Fibroblast of skin of left biceps (primary cell): ENCODE results near the gene RANBP1.

Experiments
- DNase-seq, 2 experiments: peaks; one replicate each; pipeline ENCODE4 v3.0.0-alpha.2; 2013; ENCODE audit warnings: low read depth in 2 of 2

RANBP1 gene

DNA sequence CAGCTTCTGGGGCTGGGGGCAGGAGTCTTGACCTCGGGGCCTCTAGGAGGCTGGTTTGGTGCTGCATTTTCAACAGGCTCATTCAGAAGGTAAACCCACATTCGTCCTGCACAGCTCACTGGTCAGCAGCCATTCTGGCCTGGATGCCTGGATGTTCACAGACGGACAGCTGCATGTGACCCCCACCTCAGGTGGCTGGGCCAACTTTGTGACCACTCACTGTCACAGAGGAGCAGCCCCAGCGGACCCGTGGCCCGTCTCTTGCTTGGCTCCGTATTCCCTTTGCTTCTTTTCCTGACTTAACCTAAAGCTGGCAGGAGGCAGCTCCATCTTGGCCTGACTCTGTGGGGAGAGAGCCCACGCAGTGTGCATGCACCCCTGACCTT is 27.6 kb upstream of the RANBP1 start:
- DNase-seq: no peak

DNA sequence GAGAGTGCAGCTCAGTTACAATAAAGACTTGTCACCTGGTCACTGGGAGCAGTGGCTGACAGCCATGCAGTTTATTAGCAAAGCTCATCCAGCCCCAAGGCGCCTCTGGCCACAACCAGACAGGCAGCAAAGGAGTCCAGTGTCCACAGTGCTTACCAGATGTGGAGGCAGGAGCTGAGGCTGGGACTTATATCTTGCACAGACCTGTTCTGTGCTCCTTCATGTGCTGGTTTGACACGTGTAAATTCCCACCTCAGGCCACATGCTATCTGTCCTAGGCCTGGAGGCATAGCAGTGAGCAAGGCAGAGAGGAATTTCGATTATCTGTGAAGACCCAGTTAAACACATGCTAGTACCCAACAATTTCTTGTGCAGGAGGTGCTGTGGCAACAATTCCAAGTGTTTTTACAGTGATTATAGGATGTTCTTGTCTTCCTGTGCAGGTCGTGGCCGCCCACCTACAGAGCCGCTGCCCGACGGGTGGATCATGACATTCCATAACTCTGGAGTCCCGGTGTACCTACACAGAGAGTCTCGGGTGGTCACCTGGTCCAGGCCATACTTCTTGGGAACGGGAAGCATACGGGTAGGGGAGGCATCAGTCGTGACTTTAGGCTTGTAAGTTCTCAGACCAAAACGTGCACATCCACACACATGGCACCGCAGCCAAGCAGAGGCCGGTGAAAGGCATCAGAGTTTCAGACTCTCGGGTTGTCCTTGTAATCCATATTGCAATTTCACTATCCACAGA is 26.5 kb upstream of the RANBP1 start:
- no peak for DNase-seq

DNA sequence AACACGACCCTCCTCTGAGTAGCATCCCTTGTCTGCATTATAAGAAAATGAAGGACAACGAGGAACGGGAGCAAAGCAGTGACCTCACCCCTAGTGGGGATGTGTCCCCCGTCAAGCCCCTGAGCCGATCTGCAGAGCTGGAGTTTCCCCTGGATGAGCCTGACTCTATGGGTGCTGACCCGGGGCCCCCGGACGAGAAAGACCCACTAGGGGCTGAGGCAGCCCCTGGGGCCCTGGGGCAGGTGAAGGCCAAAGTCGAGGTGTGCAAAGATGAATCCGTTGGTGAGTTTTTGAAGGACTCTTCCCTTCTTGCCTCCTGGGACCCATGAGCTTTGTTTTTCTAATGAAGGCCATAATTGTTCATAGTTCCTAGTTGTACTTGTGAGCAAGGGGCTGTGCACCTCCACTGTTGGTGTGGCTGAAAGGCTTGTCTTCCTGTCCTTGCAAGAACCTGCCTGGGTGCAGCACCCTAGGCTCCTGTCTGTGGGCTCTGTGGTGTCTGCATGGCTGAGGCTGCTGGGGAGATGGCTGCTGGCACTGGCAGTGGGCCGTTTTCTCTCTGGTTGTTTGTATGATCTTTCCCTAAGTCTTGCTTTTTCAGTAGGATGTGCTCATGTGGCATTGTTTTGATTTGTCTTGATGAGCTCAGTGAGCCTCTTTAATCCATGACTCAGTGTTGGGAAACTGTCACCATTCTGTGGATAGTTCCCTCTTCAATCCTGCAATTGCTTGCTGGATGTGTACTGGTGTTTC is 25.8 kb upstream of the RANBP1 start:
- no peak for DNase-seq

DNA sequence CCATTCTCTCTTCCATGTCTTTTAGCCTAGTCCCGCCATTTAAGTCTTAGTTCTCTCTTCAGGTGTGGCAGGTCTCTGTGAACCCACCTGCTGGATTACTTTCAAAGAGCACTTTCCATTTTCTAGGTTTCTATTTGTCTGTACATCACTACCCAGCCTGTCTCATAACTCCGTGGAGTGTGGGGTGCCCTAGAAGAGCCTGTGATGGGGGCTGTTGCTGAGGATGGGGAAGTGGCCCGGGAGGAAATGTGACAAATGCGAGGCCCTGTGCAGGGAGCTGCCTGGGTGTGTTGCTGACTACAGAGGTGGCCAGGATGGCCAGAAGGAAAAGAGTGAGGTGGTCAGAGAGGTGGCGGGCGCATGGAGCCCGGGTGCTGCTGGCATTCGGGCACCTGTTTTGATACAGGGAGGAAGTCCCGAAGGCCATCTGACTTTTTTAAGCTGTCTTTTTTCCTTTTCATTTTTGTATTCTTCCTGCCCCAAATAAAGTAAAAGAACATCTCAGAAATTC is 25.1 kb upstream of the RANBP1 start:
- DNase-seq: no peak

DNA sequence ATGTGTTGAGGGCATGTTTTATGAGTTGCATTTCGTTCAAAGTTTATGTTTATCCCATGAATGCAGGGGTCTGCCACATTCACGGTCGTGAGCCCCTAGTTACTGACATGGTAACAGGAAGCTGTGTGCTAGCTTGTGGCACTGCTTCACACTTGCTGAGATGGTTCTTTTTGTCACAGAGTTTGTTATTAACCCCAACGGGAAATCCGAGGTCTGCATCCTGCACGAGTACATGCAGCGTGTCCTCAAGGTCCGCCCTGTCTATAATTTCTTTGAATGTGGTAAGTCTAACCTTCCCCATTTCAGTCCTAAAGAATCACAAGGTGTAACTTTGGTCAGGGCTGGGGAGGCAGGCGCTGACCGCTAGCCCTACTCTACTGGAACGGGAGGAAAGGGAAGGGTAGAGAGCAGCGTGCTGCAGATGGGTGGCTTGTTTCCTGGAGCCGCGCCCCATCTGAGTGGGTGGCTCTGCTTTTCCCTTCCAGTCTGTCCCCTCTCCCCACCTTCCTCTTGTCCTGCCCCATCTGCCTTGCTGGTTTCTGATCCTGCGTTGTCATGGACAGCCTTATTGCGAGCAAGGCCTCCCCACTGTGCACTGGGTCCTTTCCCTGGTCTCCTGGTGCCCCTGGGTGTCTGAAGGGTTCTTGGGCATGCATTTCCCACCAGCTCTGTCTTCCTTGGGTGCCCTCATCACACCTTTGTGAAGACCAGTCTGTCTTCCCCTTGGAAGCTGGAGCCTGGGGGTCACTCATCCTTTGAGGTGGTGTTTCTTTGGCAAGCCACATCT is 24.0 kb upstream of the RANBP1 start:
- DNase-seq: no peak

DNA sequence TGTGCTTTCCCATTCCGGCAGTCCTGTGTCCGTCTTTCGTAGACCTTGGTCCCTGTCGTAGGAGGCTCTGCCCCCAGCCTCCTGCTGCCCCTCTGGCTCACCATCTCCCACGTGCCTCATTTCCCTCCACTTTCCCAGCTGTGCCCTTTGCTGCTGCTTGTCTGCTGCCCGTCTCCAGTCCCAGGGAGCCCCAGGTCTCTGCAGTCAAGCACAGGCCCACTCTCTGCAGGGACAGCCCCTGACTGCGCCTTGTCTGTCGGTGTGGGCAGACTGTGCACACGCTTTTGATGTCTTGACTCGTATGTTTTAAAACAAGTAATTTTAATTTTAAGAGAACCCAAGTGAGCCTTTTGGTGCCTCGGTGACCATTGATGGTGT is 23.4 kb upstream of the RANBP1 start:
- DNase-seq: no peak

DNA sequence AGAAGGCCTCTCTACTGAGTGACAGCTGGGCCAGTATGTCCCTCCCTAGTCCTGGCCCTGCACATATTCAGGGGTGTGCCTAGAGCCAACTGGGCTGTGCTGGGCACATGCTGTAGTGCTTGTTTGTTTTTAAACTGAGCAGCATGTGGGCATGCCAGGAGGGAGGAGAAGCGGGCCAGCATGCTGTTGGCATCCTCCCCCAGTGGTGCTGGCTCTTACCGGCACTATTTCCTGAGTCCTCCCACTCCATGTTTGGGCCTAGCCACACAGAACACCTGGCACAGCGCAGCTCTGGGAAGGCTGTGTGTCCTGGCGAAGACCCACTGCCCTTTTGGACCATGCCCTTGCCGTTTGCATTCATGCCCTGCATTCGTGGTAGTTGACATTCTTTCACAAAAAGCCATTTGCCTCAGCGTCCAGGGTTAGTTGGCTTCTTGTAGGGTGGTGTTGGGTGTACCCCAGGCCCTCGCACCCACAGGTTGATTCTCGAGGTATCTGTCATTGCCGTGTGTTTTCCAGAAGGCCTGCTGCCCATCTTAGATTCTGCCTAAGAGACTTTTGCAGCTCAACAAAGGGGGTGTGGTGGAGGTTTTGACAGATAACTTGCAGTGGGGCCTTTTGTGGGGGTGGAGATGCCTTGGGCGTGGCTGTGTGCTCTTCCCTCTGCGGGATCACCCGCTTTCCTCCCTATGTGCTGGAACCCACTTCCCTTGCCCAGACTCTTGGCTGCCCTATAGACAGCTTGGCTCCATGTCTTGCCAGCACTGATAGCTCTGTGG is 22.3 kb upstream of the RANBP1 start:
- no peak for DNase-seq

DNA sequence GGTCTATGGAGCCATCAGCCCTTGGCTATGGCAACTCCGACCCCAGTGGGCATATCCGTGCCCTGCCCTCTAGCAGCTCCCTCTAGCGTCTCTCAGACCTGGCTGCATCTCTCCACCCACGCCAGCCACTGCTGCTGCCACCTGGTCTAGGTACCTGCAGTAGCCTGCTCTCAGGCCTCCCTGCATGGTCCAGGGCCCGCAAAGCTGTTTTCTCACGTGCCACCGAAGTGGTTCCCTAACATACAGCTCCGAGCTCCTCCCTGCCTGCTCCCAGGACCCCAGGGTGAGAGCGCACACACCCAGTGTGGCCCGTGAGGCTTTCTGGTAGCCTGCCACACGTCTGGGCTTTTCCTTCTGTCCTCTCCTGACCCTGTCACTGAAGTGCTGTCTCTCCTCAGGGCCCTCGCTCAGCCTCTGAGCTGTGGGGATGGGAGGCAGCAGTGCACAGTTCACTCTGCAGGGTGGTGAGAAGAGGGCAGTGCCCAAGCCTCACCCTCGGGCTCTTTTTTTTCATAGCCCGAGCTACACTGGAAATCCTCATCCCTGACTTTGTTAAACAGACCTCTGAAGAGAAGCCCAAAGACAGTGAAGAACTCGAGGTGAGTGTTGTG is 21.6 kb upstream of the RANBP1 start:
- no peak for DNase-seq

DNA sequence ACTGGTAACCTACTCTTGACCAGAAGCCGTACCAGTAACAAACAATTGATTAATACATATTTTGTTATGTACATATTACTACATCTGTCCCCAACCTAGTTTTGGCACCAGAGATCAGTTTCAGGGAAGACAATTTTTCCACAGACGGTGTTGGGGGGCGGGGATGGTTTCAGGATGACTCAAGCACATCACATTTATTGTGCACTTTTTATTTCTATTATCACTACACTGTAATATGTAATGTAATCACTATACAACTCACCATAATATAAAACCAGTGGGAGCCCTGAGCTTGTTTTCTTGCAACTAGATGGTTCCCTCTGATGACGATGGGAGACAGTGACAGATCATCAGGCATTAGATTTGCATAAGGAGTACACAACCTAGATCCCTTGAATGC is 20.4 kb upstream of the RANBP1 start:
- DNase-seq: no peak

DNA sequence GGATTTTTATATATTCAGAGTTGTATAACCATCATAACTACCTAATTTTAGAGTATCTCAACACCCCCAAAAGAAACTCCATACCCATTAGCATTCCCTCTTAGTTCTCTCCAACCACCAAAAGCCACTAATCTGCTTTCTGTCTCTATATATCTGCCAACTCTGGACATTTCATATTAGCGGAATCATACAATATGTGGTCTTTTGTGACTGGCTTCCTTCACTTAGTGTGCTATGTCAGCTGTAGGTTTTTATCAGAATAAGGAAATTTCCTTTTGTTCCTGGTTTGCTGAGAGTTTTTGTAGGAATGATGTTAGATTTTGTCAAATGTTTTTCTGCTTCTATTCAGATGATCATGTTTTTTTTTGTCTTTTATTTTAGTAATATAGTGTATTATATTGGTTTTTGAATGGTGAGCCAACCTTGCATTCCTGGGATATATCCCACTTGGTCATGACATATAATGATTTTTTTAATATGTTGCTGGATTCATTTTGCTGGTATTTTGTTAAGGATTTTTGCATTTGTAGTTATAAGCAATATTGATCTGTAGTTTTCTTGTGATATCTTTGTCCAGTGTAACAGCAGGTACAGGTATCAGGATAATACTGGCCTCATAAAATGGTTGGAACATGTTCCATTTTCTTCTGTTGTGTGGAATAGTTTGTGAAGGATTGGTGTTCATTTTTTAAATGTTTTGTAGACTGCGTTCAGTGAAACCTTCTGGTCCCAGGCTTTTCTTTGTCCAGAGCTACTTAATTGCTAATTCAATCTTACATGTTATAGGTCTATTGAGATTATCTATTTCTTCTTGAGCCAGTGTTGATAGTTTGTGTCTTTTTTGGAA is 19.1 kb upstream of the RANBP1 start:
- DNase-seq: no peak

DNA sequence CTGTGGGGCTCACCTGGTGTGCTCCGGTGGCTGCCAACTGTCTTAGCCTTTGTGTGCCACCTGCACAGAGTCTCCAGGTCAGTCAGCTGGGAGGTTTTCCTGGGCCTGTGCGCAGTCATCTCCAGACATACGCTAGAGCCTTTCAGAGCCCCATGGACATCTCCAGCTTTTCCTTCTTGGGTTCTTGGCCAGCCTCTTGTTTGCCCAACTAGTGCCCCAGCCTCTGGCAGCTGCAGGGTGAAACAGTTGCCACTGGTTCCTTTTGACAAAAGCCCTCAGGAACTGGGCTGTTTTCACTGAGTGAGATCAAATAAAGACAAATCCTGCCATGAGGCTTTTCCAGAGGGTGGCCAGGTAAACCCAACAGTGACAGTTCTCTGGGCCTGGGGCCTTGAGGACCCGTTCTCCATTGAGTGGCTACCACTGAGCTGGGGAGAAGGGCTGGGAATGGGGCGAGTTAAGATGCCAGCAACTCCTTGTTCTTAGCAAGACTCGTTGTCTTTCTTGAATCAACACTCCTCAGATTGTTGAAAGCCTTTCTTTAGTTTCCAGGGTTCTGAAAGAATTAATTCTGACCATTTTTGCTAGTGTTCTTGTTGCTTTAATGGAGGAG is 16.7 kb upstream of the RANBP1 start:
- DNase-seq: no peak

DNA sequence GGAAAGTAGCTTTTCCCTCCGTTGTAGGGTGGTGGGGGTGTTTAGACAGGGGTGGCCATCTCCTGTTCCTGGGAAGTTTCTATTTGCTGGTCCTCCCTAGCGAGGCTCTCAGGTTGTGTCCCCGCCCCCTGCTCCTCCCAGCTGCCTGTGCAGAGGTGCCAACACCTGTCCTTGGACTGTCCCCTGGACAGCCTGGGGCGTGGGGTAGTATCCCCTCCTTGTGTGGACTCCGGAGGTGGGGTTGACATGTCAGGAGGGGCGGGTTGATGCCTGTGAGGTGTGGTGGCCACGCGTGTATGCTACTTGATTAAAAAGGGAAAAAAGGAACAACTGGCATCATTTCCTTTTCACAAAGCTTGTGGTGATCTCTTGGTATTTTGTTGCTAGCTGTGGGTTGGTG is 14.3 kb upstream of the RANBP1 start:
- no peak for DNase-seq

DNA sequence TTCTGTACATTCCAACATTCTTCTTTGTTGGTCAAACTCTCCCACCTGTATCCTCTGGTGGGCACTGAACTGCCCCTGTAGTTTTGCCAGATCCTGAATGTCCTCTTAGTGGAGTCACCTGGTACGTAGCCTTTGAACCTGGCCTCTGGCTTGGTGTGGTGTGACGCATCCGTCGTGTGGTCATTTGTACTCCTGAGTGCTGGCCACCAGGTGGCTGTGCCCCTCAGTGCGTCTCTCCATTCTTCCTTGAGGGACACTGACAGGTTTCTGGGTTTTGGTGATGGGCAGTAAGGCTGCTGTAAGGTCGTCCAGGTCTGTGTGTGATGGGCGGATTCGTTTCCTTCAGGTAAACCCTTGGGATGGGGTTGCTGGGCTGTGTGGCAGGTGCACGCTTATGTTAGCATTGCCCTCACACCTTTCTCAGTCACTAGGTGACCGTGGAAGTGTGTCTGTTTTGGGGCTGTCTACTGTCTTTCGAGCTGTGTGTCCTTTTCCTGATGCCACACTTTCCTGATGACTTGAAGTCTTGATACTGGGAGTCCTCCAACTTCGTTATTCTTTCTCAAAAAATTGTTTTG is 13.6 kb upstream of the RANBP1 start:
- DNase-seq: no peak

DNA sequence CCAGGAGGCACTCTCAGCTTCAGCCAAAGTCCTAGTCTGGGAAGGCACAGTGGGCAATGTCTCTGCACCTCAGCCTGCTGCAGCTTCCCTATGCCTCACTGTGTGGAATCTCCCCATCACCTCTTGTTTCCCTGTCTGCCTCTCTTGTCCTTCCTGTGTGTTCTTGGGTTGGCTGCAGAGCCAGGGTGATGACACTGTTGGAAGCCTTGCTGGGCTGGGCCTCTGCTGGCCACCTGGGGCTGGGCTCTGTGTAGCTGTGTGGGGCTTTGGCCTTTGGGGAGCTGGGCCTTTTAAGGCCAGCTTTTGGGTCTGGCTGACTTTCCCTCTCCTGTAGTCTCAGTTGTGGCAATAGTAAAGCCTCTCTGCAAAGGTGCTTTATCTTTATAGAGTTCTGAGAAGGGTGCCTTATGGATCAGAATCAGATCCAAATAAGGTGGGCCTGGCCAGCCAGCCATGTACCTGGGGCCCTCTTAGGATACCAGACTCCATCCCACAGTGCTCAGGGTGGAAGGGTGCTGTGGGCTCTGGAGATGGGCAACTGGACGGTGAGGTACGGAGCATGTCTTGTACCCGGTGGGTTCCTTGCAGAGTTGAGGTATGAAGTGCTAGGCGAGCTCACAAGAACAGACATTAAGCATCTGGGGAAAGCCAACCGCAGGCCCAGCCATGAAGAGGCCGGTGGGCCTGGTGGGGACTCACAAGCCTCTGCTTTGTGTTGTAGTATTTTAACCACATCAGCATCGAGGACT is 10.3 kb upstream of the RANBP1 start:
- no peak for DNase-seq

DNA sequence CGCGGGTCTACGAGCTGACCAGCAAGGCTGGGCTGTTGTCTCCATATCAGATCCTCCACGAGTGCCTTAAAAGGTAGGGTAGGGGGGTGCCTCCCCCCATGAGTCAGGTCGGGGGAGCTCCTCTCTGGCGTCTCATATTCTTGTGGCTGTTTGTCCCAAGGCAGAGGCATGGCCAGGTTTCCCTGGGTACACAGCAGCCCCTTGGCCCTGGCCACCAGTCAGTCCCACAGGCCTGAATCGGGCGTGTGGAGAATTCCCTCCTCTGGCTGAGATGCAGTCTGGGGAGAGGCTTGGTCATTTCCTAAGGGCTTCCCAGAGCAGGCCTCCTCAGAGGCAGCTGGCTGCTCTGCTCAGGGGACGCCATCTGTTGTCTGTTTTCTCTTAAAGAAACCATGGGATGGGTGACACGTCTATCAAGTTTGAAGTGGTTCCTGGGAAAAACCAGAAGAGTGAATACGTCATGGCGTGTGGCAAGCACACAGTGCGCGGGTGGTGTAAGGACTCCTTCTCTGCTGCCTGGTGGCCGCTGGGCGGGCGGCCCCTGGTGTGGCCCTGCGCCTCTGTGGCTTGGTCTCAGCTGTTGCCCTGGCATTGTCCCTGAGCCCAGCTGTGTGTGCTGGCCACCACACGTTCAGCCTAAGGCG is 9.6 kb upstream of the RANBP1 start:
- no peak for DNase-seq

DNA sequence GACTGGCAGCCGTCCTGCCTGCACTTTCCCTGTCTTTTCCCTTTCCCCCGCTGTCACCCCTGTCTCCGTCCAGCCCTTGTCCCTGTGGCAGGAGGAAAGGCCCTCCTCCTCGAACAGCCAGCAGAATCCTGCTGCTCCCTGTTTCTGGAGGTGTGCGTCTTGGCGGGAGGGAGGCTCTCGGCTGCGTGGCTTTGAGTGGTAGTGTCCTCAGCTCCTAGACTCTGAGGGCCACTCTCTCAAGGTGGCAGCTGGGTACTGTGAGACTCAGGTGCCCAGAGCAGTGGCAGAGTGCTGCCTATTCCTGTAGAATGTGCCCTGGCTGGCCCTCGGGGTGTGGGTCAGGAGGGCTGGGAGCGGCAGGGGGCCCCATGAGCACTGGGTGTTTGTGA is 9.1 kb upstream of the RANBP1 start:
- DNase-seq: no peak

DNA sequence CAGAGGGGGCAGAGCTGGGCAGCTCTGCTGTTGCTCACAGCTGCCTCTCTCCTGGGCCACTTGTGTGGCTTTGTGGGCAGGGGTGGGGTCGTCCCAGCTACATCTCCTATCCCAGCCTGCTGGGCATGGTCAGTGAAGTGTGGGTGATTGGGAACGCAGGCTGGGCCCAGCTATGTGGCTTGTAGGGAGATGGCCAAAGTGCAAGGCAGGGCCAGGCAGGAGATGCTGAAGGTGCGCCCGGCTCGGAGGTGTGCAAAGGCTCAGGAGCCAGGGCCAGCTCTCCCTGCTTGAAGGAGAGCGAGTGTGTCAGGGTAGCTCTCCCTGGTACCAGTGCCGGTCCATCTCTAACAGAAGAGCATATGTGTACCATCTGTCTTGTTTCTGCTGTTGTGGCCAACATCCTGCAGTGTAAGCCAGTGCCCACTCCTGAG is 8.4 kb upstream of the RANBP1 start:
- DNase-seq: no peak
